GM12801 (cell line): ENCODE measurements around the gene BIRC7.

Experiments
- CTCF ChIP-seq: IDR thresholded peaks from one replicate; pipeline ENCODE4 v1.5.1; 2011; ENCODE audit warnings: control low read depth; ENCODE audit not compliant: insufficient read length; ENCODE audit errors: extremely low read depth

The BIRC7 gene

GRCh38 chr20:63254232-63254605 lies 18.5 kb downstream of the BIRC7 start, which contains the start of gene NKAIN4:
Gene NKAIN4, minus strand, starts transcription at chr20:63254463. Its CDS starts 13 bp downstream, at chr20:63254450.
- TF ChIP-seq CTCF = no peak

GRCh38 chr20:63254606-63255384 lies 19.1 kb downstream of the BIRC7 start:
- TF ChIP-seq CTCF = no peak

- no peak for TF ChIP-seq CTCF
These were observed 20.4 kb downstream of the BIRC7 start for GRCh38 chr20:63255931-63256704.

GRCh38 chr20:63256954-63257353 lies 21.2 kb downstream of the BIRC7 start:
- no peak for TF ChIP-seq CTCF

GRCh38 chr20:63257629-63258028 lies 21.9 kb downstream of the BIRC7 start:
- no peak for TF ChIP-seq CTCF

- no peak for TF ChIP-seq CTCF
These were observed 23.1 kb downstream of the BIRC7 start for GRCh38 chr20:63258781-63259180.

- no peak for TF ChIP-seq CTCF
These were observed 24.2 kb downstream of the BIRC7 start for GRCh38 chr20:63259734-63260460.
